HG03108 (cell line): ENCODE results near the gene PRKD1.
"Not testable (repeated sequence)": the region's sequence is repeated elsewhere in the genome, so short reads cannot be mapped to it uniquely, and the experiment has no call there.

Experiments
- ATAC-seq: cut with Tn5 transposase; IDR thresholded peaks from one replicate; pipeline ENCODE4 v1.9.1; 2021; ENCODE audit warnings: moderate library complexity; ENCODE audit not compliant: unreplicated experiment

Gene PRKD1

GRCh38 chr14:29905543-29905942 lies 22.1 kb downstream of the PRKD1 start:
- ATAC-seq, result no peak

GRCh38 chr14:29900609-29901350 lies 26.9 kb downstream of the PRKD1 start:
- no peak for ATAC-seq

DNA sequence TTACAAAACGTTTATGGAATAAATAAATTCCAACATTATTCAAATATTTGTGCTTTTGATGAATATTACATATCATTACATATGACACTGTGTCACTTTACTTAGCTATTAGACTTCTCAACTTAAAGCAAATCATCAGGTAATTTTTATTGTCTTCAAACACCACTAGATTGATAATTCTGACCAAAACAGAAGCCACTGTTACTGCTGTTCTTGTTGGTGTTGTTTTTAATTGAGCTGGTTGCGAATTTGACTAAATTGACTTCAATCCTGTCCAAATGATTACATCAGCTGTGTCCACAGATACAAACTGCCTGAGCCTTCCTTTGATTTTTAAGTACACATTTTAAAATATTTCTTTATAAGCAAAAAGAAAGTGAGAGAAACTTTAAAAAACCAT lies 29.2 kb downstream of the PRKD1 start:
- ATAC-seq, result no peak

- no peak for ATAC-seq
These were observed 30.5 kb downstream of the PRKD1 start for GRCh38 chr14:29897181-29897580.

DNA sequence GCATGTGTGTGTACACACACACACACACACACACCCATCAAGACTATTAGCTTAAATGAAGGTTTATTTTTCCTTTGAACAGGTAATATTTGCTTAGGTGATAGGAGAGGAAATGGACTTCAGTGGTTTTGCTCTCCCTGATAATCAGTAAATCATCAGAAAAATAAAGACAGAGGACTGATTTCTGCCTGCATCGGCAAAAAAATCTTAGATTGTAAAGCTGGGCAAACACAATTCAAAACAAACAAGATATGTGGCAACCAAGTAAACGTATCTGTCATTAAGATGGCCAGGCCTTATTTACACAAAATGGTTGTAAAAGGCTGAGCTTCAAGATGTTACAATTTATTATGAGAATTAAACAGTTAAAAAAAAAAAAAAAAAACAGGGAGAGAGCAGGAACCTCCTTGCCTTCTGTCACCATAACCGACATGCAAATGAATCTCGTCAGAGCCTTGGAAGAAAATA lies 31.3 kb downstream of the PRKD1 start:
- ATAC-seq, result no peak

GRCh38 chr14:29895591-29896083 lies 32.0 kb downstream of the PRKD1 start:
- no peak for ATAC-seq

DNA sequence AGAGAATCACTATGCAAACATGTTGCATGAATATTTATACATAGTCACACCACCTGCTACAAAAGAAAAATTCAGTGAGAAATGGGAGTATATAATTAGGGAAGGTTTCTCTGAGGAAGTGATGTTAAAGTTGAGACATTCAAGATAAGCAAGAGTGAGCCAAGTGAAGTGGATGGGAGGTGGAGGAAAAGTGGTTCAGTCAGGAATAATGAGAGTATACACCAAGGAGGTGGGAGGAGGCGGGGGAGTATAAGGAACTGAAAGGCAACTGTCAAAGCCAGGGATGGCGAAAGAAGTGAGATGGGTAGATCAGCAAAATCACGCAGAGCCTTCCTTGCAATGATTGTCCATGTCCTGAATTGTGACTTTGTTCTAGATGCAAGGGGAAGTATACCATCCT lies 33.7 kb downstream of the PRKD1 start:
- ATAC-seq, result no peak

GRCh38 chr14:29892327-29892726 lies 35.3 kb downstream of the PRKD1 start:
- no peak for ATAC-seq

DNA sequence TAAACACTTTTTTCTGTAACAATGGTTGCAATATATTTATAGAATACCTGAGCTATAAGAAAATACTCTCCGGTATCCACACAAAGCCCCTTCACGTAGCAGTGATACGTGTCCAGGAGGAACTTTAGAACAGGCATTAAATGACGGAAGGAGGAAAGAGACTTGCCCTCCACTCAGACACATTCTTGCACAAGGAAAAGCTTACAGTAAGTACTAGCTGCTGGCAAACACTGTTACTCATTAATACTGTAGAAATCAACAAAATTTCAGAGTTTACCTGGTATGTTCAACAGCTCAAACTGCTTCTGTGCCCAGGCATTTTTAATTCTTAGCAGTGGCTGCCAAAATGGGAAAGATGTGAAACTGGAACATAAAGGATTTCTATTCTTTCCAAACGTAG lies 41.7 kb downstream of the PRKD1 start:
- no peak for ATAC-seq

DNA sequence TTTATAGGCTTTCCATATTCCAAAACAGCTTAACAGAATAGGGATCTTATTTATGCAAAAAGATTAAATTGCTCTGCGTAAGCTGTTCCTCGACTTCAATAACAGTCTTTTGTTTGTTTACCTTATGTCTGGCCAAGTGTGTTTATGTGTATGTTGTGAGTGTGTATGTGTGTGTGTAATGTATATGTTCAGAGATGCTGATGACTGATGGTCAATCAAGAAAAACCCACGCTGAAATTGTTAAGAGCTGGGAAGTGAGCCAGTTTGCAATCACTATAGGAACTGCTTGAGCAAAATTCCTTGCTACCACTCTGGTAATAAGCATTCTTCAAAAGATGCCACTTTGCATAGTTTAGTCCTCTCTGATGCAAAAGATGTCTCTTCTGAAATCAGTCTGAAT lies 59.6 kb downstream of the PRKD1 start:
- ATAC-seq, result no peak

- ATAC-seq, result no peak
These were observed 62.3 kb downstream of the PRKD1 start for GRCh38 chr14:29865299-29865698.

DNA sequence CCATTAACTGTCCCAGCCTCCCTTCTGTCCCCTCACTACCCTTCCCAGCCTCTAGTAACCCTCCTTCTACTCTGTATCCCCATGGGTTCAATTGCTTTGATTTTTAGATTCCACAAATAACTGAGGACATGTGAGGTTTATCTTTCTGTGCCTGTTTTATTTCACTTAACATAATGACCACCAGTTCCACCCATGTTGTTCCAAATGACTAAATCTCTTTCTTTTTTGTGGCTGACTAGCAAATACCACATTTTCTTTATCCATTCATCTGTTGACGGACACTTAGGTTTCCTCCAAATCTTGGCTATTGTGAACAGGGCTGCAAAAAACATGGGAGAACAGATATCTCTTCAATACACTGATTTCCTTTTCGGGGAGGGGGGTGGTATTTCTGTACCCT lies 65.7 kb downstream of the PRKD1 start:
- no peak for ATAC-seq

DNA sequence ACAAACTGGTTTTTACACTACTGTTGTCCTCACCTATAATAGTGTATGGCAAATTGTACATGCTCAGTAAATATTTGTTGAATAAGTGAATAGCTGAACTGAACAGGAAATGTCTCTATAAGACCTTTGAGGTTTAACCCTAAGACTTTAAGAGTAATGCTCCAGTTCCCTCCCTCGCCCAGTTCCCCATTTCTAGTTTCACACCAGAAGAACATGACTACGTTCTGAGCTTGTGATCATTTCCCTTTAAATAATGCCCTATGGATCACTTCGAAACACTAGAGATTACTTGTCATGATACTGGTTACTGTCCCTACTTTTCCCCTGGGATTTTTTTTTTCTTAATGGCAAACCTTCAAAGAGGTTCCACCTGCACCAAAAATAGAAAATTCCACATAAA lies 69.3 kb downstream of the PRKD1 start:
- ATAC-seq, result peak; percentile 92

DNA sequence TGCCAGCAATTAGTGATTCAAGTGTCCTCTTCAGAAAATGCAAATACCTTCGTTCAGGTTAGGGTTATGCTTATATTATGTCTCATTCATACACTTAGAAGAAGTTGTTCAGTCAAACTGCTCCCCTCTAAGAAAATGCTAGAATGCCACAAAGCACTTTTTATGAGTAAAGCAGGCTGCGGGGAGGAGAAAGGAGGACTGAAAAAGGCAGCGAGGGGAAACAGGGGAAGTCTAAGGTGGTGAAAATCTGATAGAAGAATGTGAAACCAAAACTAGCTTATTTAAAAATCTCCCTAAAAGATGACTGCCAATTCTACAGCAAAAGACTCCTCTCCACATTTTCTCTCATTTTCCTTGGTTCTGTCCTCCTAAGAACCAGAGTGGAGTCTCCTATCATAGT lies 70.1 kb downstream of the PRKD1 start:
- peak; percentile 73 for ATAC-seq

DNA sequence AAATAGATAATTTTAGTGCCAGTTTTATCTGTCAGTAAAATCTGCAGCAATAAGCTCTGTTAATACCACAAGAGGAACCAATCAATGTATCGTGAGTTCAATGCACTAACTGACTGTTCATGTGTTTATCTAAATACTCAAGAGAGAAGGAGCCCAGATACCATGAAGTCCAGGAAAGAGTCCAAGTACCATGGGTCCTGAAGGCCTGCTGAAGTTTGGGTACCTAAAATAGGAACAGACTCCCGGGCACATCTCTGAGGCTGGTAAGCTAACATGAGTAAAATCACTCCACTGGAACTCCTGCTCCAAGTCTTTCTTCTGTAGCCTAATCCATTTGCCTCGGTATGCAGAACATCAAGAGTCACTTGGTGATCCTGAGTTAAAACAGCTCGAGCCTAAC lies 71.1 kb downstream of the PRKD1 start:
- ATAC-seq, result no peak

DNA sequence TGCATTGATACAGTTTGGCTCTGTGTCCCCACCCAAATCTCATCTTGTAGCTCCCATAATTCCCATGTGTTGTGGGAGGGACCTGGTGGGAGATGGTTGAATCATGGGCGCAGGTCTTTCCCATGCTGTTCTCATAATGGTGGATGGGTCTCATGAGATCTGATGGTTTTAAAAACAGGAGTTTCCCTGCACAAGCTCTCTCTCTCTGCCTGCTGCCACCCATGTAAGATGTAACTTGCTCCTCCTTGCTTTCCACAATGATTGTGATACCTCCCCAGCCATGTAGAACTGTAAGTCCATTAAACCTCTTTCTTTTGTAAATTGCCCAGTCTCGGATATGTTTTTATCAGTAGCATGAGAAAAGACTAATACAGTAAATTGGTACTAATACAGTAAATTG lies 74.0 kb downstream of the PRKD1 start:
- not testable (repeated sequence) for ATAC-seq

DNA sequence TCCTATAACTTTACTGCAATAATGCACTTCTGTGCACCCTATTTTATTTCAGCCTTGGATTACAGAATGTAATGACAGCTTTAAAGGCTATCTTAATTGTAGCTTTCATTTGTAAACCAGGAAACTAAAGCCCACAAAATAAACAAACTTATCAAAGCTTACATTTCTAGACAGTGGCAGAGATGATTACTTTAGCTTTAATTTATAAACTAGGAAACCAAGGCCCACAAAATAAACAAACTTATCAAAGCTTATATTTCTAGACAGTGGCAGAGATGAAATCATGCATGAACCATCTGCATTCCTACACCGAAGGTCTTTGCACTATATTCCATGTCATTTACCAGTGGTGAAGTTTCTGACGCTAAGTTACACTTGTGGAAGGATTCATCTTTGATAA lies 74.4 kb downstream of the PRKD1 start:
- no peak for ATAC-seq

DNA sequence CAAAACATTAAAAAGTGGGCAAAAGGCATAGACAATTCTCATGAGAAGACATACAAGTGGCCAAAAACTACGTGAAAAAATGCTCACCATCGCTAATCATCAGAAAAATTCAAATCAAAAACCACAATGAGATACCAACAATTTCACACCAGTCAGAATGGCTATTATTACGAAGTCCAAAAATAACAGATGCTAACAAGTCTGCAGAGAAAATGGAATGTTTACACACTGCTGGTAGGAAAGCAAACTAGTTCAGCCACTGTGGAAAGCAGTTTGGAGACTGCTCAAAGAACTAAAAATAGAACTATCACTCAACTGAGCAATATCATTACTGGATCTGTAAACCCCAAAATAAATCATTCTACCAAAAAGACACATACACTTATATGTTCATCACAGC lies 76.2 kb downstream of the PRKD1 start:
- ATAC-seq, result no peak

GRCh38 chr14:29847056-29847380 lies 80.6 kb downstream of the PRKD1 start:
- ATAC-seq, result no peak

GRCh38 chr14:29846339-29847055 lies 81.2 kb downstream of the PRKD1 start:
- no peak for ATAC-seq

- no peak for ATAC-seq
These were observed 83.7 kb downstream of the PRKD1 start for GRCh38 chr14:29843981-29844380.

DNA sequence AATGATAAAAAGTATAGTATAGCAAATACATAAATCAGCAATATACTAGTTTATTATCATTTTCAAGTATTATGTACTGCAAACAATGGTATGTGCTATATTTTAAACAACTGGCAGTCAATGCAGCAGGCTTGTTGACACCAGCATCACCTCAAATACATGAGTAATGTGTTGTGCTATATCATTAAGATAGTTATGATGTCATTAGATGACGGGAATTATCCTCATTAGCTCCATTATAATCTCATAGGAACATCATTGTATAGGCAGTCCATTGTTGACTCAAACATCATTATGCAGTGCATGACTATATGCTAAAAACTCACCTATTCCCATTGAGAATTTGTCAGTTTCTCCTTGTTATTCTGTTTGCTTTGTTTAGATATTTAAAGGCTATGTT lies 85.4 kb downstream of the PRKD1 start:
- no peak for ATAC-seq
